Measurements from ENCODE around the gene ERC2.

ERC2 gene

GRCh38 chr3:55511895-55512570 lies 956.2 kb downstream of the ERC2 start:
- no peak for TF ChIP-seq CTCF (IDR thresholded peaks at IDR 0.05)

GRCh38 chr3:55508335-55508734 lies 959.9 kb downstream of the ERC2 start:
- no peak for TF ChIP-seq CTCF (IDR thresholded peaks at IDR 0.05)

- TF ChIP-seq CTCF (IDR thresholded peaks at IDR 0.05) = no peak
These were observed 960.5 kb downstream of the ERC2 start for GRCh38 chr3:55507808-55508207.

GRCh38 chr3:55505776-55506175 lies 962.5 kb downstream of the ERC2 start:
- TF ChIP-seq CTCF (IDR thresholded peaks at IDR 0.05) = no peak

GRCh38 chr3:55505102-55505501 lies 963.2 kb downstream of the ERC2 start:
- peak; percentile 32; the same call in 1 of the 2 replicates for TF ChIP-seq CTCF (IDR thresholded peaks at IDR 0.05)

- no peak for TF ChIP-seq CTCF (IDR thresholded peaks at IDR 0.05)
These were observed 966.4 kb downstream of the ERC2 start for GRCh38 chr3:55501905-55502304.

GRCh38 chr3:55500555-55501330 lies 967.5 kb downstream of the ERC2 start:
- TF ChIP-seq CTCF (IDR thresholded peaks at IDR 0.05) = no peak
